Central memory CD4-positive, alpha-beta T cell (primary cell): Measurements from ENCODE around the gene ZBTB39.
"Not testable (repeated sequence)": the region's sequence is repeated elsewhere in the genome, so short reads cannot be mapped to it uniquely, and the experiment has no call there.

Experiments
- DNase-seq: peaks from one replicate; pipeline ENCODE4 v3.0.0; 2022

Gene ZBTB39

DNA sequence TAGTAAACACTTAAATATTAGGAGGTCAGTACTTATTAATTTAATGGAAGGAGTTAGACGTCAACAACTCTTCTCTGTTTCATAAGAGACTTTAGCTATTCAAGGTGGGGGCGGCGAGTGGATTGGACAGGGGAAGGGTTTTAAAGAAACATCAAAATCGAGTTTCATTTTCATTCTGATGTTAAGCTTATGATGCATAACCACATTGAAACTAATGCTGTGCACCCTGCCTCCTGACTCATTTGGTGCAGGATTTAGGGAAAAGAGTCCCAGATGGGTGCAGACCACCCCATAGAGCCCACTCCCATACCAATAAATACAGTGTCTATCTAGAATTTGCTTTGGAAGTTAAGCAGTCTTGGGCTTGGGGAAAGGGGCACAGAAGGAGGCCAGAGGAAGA lies 7.4 kb downstream of the ZBTB39 start:
- no peak for DNase-seq

DNA sequence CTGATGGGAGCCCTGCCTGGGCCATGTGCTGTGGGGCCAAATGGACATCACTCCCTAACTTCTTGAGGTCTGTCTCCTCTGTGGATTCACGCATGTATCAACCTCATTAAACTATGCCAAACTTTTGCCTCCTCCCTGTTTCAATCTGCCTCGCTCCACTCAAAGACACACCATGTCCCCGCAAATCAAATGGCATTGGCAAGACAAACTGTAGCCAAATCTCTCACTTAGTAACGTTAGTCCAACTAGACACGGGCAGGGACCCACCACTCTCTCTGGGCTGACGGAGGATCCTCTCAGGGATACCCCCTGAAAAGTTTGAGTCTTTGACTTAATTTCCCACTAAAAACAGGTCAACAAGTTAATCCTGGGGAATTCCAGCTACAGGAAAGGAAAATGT lies 8.0 kb downstream of the ZBTB39 start:
- no peak for DNase-seq

DNA sequence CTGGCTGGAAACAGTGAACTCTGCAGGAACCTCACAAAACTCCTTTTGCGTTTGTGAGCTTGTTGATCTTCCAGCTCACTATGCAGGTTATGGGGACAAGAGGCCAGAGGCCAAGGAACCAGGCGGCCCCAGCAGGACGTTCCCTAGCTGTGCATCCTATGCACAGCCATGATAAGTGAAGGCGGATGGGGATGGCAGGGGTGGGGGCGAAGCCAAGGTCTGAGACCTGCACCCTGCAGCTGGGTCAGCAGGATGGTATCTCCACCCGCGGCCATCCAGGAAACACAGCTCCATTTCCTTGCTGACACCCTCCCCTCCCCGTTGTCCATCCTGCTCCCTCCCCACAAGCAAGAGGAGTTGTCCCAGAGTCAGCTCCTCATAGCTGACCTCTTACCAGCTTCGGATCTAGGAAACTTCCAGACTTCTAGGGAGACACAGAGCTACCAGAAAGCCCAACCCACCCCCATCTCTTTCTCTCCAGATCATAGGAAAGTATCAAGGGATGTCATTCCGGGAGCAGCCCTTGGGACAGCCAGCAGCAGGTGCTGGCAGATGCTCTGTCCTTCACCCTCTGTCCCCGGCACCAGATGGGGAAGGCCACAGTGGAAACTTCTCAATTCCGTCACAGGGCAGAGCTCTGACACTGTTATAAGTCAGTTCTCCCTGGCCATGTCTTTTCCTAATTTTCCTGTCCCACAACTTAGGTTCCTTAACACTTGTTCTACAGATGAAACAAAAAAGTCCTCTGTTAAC lies 9.4 kb downstream of the ZBTB39 start:
- DNase-seq, result no peak

DNA sequence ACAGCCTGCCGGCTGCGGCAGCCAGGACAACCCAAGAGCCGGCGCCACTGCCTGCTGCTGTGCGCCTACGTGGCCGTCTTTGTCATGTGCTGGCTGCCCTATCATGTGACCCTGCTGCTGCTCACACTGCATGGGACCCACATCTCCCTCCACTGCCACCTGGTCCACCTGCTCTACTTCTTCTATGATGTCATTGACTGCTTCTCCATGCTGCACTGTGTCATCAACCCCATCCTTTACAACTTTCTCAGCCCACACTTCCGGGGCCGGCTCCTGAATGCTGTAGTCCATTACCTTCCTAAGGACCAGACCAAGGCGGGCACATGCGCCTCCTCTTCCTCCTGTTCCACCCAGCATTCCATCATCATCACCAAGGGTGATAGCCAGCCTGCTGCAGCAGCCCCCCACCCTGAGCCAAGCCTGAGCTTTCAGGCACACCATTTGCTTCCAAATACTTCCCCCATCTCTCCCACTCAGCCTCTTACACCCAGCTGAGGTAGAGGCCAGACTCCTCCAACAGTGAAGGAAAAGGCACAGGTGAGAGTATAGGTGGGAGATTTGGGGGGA lies 10.3 kb downstream of the ZBTB39 start:
- no peak for DNase-seq

DNA sequence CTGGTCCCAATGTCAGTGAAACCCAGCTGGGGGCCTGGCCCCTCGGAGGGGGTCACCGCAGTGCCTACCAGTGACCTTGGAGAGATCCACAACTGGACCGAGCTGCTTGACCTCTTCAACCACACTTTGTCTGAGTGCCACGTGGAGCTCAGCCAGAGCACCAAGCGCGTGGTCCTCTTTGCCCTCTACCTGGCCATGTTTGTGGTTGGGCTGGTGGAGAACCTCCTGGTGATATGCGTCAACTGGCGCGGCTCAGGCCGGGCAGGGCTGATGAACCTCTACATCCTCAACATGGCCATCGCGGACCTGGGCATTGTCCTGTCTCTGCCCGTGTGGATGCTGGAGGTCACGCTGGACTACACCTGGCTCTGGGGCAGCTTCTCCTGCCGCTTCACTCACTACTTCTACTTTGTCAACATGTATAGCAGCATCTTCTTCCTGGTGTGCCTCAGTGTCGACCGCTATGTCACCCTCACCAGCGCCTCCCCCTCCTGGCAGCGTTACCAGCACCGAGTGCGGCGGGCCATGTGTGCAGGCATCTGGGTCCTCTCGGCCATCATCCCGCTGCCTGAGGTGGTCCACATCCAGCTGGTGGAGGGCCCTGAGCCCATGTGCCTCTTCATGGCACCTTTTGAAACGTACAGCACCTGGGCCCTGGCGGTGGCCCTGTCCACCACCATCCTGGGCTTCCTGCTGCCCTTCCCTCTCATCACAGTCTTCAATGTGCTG lies 11.0 kb downstream of the ZBTB39 start:
- DNase-seq, result no peak

DNA sequence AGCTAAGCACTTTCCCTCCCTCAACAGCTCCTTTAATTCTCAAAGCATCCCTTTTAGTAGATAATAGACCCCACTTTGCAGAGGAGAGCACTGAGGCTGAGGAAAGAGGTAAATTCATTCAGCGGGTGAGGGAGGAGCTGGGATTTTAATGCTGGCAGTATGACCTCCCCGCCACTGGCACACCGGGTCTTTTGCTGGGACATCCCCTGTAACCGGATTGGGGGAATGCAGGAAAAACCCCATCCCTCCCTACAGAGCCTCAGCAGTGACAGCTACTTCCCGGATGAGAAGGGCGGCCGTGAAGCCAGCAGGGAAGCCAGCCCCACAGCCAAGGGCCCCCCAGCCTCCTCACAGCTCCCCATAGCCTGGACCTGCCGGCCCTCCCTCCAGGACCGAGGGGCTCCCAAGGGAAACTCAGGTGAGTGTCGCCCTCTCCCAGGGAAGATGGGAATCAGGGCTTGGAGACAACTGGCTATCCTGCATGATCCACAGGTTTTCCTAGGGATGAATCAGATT lies 12.1 kb downstream of the ZBTB39 start:
- DNase-seq, result no peak

DNA sequence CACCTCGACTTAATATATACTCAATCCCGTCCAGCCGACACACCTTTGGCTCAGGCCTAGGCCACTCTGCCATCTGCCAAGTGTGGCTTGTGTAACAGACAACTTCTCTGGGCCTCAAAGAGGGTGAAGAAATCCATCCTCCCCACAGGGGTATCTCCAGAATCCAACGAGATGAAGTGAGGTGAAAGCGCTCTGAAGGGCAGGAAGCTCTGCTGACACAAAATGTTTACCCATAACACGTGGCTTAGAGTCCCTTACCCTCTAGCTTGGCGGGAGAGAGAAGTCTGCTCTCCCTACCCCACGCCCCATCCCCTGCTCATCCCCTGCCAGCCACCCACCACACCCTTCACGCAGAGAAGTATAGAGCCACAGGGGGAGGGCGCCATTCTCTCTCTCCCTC lies 13.0 kb downstream of the ZBTB39 start:
- no peak for DNase-seq

DNA sequence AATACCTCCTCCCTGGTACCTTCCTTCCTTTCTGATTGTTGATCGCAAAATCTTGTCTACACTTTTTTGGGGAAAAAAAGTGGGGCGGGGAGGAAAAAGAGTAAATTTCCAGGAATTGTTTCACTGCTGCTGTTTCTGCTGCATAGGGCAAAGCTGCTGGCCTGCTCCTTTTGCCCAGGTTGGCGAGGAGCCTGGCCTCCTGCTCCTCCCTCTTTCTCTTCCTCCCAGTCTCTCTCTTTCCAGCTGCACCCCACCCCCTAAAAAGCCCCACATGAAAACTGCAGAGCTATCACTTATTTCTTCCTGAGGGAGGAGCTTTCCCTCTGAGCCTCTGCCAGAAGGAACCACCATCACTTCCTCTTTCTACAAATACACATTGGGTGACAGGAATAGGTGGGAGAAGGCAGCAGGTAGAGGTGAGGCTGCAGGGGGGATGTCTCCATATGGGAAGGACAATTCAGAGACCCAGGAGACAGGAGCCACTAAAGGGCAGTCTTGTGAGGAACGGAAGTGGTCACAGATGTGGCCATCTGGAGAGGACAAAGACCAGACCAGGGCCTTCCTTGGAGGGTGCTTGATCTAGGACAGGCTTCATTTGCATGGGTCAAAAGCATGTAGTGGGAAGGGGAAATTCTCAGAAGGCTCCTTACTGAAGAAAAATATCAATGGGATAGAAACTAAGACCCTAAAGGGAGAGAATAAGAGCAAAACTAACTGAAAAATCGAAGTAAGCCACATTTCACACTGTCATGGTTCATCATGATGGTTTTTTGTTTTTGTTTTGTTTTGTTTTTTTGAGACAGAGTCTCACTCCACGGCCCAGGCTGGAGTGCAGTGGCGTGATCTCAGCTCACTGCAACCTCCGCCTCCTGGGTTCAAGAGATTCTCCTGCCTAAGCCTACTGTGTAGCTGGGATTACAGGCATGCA lies 14.8 kb downstream of the ZBTB39 start:
- no peak for DNase-seq

DNA sequence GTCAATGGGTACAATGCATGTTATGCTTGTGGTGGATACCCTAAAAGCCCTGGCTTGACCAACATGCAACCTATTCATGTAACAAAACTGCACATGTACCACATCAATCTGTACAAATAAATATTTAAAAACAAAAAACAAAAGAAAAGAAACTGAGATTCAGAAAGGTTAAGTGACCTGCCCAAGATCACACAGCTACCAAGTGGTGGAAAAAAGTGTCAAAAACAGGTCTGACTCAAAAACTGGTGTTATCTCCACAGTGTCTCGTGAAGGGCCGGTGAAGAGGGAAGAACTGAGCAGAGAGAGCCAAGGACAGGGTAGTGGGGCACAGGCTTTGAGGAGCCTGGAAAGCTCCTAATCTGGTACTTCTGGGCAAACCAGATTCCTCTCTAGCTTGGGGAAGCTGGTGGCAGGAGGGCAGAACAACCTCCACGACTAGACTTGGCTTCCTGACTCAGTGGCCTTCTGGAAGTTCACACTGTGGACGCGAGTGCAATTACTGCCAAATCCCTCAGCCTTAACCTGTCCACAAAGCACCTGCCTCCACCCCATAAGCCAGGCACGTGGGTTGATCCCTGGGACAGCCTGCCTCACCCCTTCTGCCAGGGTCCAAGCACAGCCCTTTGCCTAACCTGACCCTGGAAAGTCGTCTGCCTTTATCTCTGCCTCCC lies 15.6 kb downstream of the ZBTB39 start:
- no peak for DNase-seq

DNA sequence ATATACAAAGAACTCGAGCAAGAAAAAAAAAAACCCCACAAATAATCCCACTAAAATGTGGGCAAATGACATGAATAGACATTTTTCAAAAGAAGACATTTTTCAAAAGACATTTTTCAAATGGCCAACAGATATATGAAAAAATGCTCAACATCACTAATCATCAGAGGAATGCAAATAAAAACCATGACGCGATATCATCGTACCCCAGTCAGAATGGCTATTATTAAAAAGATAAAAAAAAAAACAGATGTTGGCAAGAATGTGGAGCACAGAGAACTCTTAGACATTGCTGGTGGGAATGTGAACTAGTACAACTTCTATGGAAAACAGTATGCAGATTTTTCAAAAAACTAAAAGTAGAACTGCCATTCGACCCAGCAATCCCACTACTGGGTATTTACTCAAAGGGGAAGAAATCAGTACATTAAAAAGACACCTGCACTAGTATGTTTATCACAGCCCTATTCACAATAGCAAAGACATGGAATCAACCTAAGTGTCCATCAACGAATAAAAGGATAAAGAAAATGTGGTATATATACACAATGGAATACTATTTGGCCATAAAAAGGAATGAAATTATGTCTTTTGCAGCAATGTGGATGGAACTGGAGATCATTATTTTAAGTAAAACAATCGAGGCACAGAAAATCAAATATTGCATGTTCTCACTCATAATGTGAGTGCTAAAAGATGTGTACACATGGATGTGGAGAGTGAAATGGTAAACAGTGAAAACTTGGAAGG lies 16.3 kb downstream of the ZBTB39 start:
- DNase-seq, result no peak

DNA sequence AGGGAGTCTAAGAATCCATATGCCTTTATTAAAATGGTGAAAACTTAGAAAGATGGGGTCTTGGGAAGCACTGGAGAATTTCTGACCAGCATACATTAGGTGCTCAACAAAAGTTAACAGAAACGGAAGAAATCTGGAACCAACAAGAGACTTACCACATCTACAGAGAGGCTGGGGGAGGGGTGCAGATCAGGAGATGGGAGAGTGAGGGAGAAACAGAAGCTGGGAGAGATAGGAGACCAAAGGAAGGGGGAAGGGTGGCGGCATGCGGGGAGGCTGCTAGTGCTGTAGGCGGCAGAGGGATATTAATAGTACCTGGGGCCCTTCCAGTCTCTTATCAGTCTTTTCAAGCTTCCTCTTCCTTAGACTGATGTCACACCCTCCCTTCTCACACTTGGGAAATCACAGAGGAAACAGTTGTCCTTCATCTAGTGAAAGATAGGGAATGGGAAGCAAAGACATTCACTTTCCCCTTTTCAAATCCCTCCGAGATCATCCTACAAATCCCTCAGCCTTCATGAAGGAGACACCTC lies 18.1 kb downstream of the ZBTB39 start:
- no peak for DNase-seq

DNA sequence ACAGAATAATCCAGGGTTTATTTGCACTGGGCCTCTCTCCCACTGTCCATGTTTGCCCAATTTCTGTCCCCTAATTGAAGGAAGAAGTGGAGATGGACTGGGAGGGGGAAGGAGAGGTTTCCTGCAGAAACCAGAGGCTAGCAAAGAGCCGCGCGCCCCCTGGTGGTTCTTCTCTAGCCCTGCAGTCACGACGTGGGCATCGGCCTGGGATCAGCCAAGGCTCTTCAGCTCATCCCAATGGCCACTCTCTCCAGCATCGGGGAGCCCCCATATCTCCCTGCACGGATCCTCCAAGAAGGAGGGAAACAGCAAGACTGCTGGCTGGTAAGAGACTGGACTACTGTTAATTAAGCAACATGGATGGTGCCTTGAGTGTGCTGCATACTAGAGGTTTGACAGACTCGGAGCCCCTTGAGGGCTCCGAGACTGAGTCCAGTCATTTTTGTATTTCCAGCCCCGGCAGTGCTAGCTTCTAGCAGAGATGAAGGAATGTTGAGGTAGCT lies 18.7 kb downstream of the ZBTB39 start:
- DNase-seq, result peak; percentile 59

DNA sequence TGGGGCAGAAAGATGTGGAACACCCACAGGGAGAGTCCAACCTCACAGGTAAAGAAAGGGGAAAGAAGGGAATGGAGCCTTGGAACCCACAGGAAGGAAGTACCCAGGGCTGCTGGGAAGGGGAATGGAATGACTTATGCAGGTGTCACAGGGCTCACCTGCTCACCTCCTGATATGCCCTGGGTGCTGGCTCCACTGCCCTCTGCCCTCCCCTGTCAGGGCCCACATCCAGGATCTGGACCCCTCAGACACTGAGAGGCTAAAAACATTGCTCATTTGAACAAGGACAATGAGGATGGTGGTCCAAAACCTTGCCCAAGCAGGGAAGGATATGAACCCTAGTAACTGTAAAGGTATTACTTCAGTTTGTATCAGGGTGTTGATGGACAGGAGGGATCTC lies 19.3 kb downstream of the ZBTB39 start:
- DNase-seq, result no peak

DNA sequence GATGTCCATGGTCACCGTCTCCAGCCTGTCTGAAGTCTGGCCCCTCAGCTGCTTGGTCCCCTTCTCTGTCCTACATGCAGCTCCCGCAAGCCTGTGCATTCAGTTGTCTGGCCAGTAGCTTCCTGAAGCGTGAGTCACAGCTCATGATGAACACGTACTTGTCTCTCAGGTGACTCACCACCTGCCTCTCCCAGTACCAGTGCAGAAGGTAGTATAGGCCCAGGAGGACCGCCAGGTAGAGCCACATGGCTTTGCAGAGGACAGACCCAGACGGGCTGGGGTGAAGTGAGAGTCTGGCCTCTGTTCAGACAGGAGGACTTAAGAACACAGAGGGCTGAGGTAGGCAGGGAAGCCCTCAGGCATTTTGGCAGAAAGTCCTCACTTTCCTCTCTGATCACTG lies 20.6 kb downstream of the ZBTB39 start:
- not testable (repeated sequence) for DNase-seq

DNA sequence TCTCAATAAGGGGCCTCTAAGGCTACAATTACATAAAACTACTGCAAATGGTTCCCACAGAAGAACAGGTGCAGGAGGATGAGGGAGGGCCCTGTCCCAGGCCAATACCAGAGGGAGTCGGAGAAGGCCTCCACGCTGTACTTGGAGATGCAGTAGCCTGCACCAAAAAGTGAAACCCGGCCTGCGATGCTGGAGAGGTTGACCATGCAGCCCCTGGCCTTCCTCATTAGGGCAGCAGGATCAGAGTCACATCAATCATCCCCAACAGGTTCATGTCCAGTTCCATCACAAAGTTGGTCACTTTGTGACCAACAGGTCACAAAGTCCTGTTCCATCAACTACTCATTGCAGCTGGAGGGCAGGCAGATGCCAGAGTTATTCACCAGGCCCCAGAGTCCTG lies 23.0 kb downstream of the ZBTB39 start:
- no peak for DNase-seq

DNA sequence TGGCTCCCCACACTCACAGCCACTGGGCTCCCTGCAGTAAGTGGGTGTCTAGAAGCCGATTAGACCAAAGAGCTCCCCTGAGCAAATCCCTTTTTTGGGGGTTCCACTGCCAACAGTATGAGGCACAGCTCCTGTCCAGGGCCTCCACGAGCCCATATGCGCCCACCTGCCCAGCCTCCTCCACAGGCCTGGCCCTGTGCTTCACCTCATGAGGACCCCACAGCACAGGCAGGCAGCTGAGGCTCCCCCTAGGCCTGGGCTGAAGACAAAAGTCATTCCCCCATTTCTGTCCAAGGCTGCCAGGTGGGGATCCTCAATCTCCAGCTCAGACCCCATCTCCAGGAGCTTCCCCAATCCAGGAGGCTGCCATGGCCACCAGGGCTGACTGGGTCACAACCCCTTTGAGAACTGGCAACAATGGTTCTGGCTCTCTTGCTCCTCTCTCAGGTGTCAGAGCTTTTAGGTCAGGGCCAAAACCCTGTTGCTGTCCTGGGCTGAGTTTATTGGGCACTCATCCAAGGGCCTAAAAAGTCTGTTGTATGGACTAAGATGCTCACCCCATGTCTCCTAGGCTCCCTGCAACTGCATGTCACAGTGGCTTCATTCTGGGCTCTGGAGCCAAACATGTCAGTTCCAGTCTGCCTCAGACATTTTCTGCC lies 23.6 kb downstream of the ZBTB39 start:
- not testable (repeated sequence) for DNase-seq

DNA sequence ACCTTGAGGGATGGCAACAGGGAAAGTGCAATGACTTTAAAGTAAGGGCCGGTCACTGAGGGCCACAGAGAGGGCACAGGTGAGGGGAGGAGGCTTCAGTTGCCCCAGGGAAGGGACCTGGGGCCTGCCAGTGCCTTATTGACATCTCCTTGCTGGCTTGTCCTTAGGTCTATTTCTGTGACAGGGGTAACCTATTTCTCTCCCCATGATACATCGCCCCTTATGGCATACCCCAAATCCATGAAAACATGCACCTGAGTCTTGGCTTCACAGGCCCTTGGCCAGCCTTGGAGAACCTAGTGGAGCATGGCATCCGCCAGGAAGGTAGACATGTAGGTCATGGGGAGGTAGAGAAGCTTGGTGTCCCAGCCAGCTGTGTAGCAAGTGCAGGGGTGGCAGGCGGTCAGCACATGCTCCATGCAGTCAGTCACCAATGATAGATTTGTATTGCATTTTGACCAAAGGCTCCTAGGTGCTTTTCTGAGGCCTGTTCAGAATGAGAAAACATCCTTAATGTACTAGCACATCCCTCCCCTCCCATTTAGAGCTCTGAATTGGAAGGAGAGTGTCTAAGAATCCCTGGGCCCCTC lies 25.3 kb downstream of the ZBTB39 start:
- DNase-seq, result no peak

DNA sequence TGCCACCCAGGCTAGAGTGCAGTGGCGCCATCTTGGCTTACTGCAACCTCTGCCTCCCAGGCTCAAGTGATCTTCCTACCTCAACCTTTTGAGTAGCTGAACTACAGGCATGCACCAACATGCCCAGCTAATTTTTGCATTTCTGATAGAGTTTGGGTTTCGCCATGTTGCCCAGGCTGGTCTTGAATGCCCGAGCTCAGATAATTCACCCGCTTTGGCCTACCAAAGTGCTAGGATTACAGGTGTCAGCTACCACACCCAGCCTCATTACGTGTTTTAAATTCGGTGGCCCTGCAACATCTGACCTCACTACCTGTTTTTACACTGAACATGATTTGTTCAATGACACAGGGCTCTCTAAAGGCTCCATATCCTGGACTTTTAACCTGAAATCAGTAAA lies 26.1 kb downstream of the ZBTB39 start:
- no peak for DNase-seq

DNA sequence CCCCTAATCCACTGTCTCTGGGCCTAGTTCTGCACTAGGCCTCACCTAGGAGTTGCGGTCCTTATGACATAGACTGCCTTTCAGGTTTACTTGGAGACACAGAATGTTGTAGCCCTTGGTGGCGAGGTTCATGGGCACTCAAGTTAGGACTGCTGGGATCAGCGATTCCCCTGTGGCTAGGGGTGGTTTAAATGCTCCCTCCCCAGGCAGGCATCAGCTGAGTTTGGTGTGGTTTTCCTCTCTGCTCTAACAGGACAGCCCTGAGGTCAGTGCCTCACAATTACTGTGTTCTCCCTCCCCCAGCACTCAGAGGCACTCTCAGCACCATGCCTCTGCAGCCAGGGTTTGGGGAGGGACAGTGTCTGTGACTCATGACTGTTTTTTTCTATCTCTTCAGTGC lies 26.7 kb downstream of the ZBTB39 start:
- no peak for DNase-seq
